ENCODE data around the gene SVBP.

DNA sequence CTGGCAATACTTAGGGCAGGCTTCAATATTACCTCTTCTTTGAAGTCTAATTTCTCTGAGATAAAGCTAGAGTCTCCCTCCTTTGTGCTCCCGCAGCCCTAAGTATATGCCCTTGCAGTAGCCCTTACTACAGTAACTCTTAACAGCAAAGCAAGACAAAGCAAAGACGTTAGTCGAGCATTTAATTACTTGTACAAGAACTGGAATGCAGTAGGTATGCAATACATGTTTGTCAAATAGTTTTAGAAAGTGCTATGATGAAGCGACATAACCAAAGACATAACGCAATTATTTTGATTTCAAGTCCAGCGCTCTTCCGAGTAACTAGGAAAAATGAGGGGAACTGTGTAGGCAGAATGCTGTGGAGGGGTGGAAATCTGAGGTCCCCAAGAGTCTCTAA is 51.9 kb downstream of the SVBP start:
- TF ChIP-seq CTCF (IDR thresholded peaks at IDR 0.05 in 8 of 11, conservative IDR thresholded peaks at IDR 0.05 in 3 of 11) (no peak), POLR2A (IDR thresholded peaks at IDR 0.05) (no peak), POLR2AphosphoS5 (IDR thresholded peaks at IDR 0.05) (no peak)

All from spleen (tissue), 7 donors.